Cerebellar cortex (tissue), 1 donor: ENCODE data around the gene GPC5.

Experiments
- DNase-seq: peaks from one replicate; pipeline ENCODE4 v3.0.0-alpha.2; 2015; ENCODE audit warnings: low spot score

GPC5 gene

GRCh38 chr13:91459485-91459884 is 61.1 kb downstream of the GPC5 start:
- peak; percentile 23 for DNase-seq

DNA sequence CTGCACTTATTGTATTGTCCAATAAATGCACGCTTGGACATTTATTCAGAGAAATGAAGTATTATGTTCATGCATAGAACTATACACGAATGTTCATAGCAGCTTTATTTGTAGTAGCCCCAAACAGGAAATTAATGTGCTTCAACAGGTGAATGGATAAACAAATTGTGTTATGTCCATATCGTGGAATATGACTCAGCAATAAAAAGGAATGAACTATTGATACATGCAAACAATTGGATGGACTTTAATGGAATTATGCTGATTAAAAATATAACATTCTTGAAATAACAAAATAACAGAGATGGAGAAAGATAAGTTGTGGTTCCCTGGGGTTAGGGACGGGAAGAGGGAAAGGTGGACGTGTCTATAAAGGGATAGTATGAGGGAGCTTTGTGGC is 65.9 kb downstream of the GPC5 start:
- no peak for DNase-seq

DNA sequence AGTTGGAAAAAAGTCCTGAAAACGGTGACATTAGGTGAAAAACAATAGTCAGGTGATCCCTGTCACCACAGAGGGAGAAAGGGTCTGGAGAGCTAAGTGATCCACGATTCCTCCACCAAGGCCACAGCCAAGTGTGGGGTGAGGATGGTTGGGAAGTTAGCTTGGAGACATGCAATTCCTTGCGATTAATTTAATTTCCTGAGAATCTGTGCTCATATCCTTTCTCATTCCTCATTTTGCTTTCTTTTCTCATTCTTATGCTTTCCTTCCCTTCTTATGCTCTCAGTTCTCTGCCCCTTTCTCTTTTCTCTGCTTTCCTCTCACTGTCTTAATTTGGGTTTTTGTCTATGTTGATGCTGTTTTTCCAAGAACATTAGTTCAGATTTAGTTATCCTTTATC is 68.8 kb downstream of the GPC5 start:
- DNase-seq, result no peak

DNA sequence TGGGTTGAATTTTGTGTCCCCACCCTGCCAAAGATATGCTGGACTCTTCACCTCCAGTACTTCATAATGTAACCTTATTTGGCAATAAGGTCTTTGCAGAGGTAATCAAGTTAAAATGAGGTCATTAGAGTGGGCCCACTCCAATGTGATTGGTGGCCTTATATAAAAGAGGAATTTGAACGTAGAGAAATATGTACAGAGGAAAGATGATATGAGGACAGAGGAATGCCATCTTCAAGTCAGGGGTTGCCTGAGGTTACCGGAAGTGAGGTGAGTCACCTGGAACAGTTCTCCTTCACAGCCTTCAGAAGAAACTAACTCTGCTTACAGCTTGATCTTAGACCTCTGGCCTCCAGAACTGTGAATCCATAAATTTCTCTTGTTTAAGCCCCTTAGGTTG is 69.9 kb downstream of the GPC5 start:
- no peak for DNase-seq

GRCh38 chr13:91470084-91470621 is 71.7 kb downstream of the GPC5 start:
- no peak for DNase-seq

- no peak for DNase-seq
Measured at GRCh38 chr13:91470681-91471080, 72.3 kb downstream of the GPC5 start.

- DNase-seq, result no peak
Measured at GRCh38 chr13:91482427-91482826, 84.0 kb downstream of the GPC5 start.

DNA sequence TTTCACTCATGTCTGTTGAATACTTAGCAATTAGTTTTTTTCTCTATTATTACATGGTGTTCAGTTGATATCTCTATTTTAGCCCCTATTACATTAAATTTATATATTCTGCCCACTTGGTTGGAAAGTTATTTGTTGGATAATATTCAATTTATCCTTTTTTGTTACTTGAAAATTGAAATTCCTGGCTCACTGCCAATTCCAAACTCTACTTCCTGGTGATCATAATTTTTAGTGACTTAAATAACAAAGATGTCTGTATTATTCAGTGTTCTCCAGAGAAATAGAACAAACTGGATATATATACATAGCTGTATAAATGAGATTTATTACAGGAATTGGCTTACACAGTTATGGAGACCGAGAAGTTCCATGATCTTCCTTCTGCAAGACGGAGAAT is 93.6 kb downstream of the GPC5 start:
- no peak for DNase-seq

GRCh38 chr13:91493442-91493841 is 95.0 kb downstream of the GPC5 start:
- DNase-seq, result no peak

GRCh38 chr13:91498298-91498697 is 99.9 kb downstream of the GPC5 start:
- no peak for DNase-seq

GRCh38 chr13:91504216-91504615 is 105.8 kb downstream of the GPC5 start:
- DNase-seq, result no peak

DNA sequence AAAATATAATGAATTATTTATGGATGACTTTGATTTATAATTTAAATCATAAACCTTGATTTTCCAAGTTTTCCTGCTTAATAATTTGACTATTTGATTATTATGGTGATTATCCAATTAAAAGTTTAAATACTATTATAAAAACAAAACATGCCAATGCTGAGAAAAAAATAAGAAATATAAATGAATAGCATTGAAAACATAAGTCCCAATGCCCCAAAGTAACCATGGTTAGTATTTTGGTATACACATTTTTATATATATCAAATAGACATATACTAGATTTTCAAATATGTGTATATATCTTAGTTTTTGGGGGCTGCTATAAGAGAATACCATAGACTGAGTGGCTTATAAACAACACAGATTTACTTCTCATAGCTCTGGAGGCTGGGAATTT is 108.3 kb downstream of the GPC5 start:
- no peak for DNase-seq

GRCh38 chr13:91510058-91510457 is 111.6 kb downstream of the GPC5 start:
- DNase-seq, result no peak

DNA sequence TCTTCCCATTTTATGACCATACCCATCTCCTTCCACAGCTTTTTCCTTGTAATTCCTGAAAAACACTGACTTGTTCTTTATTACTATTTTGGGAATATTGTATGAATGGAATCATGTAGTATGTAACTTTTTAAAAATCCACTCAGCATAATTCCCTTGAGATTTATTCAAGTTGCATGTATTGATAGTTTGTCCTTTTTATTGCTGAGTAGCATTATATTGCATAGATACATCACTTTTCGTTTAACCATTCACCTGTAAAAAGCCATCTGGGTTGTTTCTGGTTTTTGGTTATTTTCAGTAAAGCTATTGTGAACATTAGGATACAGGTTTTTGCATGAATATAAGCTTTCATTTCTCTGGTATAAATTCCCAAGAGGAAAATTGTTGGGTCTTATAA is 115.4 kb downstream of the GPC5 start:
- DNase-seq, result no peak

- no peak for DNase-seq
Measured at GRCh38 chr13:91516799-91517198, 118.4 kb downstream of the GPC5 start.

GRCh38 chr13:91520952-91521351 is 122.5 kb downstream of the GPC5 start:
- DNase-seq, result no peak

DNA sequence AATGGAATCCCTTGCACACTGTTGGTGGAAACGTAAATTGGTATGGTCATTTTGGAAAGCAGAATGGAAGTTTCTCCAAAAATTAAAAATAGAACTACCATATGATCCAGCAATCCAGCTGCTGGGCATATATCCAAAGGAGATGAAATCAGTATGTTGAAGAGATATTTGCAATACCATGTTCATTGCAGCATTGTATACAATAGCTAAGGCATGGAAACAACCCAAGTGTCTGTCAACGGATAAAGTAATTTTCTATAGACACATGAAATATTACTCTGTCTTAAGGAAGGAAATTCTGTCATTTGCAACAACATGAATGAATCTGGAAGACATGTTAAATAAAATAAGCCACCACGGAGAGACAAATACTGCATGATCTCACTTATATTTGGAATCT is 124.7 kb downstream of the GPC5 start:
- no peak for DNase-seq

- DNase-seq, result no peak
Measured at GRCh38 chr13:91526543-91527033, 128.2 kb downstream of the GPC5 start.

DNA sequence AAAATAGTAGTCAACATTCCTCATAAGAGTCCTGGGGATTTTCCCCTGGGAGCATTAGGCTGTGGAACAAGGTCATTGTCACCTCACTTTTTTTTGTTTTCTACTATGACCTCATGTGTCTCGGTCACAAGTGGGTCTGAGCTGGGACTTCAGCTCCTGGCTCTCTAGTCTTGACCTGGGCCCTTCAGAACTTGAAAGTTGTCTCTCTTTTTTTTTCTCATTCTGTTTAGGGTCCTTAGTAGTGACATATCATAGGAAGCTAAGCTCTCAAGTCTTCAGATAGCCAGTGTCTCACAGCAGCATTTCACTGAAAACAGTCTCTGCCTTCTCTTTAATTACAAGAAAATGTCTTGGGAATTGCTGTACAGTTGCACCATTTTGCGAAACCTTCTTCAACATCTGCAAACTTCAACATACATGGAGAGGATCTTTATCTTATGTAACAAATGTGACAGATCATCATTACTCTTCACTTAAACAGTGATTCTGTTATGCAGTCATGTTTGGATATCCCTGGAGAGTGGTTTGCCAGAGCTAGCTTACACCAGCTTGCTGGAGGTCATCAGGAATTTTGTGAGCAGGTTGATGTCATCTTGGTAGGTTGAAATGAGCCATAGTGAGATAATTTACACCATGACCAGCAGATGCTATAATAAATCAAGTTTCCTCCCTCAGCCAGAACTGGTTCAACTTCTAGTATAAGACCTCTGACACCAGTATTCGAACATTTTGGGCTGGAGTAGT is 131.5 kb downstream of the GPC5 start:
- DNase-seq, result no peak

- no peak for DNase-seq
Measured at GRCh38 chr13:91531646-91532045, 133.2 kb downstream of the GPC5 start.

DNA sequence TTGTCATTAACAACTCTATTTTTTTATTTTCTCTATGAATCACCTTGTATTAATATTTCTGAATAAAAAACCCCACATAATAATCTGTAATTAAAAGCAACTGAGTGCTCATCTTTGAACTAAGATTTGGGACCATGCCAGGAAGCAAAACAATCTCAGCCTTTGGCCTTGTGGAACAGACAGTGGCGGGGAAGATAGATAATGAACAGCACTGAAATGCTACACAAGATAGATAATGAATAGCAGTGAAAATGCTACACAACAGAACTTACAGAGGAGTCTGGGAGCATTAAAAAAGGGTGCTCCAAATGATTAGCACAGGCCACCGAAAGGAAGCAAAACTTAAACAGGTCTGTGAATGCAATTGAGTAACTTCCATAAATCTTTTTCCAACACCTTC is 134.9 kb downstream of the GPC5 start:
- DNase-seq, result no peak

DNA sequence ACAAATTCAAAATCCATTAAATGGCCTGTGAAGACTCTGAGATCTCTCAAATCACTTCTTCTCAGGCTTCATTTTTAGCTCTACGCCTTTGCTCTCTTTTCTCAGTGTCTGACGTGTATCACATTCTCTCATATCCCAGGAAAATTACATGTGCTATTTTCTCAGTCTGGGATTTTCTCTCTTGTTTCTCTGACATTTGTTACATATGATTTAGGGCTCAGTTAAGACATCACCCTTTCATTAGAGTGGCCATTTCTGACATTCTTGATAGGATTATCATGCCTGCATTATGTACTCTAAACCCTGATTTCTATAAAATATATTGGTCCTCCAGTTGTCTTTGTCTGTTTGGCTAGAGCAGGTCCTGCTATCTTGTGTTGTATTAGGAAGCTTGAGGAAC is 136.6 kb downstream of the GPC5 start:
- DNase-seq, result no peak

- DNase-seq, result no peak
Measured at GRCh38 chr13:91537376-91537775, 139.0 kb downstream of the GPC5 start.
